Measurements from ENCODE around the gene XRCC4. TPM values are rescaled to one million over a fixed set of nuclear protein-coding genes. Genes with fewer than 3 reads are reported as not detected.

Gene XRCC4
- total RNA-seq, 1 experiment from 2014 or later, result 24.6 TPM

GRCh38 chr5:83048811-83049210 lies 28.5 kb upstream of the XRCC4 start (continued):
- TF ChIP-seq FOSL1 (IDR thresholded peaks at IDR 0.05; ENCODE audit: low read depth) (no peak), SP1 (IDR thresholded peaks at IDR 0.05; ENCODE audit: low read depth) (no peak), EZH2 (IDR thresholded peaks at IDR 0.05) (no peak), ATF3 (IDR thresholded peaks at IDR 0.05) (no peak), TCF7L2 (IDR thresholded peaks at IDR 0.05; ENCODE audit: borderline replicate concordance, extremely low read depth, insufficient read depth, insufficient read length) (no peak)

DNA sequence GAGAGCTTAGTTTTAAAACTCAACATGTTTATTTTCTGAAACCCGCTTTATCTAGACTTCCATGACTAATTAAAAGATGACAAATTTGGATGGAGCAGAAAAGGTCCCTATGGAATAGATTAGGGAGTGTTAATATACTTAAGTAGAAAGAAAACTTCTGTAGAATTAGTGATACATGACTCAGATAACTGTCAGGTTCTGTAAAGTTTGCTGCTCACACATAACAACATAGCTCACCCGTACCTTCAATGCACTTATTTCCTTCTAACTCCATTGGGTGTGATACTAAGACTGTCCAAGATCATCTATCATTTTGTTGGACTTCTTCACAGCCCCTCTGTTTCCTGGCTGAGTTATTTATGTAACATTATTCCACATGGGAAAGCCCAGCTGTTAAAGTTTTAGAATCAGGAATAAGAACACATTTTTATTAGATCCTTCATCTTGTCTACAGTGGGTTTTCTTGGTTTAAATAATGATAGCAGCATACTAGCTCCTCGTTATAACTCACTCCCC lies 27.9 kb upstream of the XRCC4 start:
- H4K20me1 ChIP-seq (ENCODE audit: insufficient read depth), result no peaks in the 10 kb centered on the region
- peaks cover 3% of the 10 kb centered on the region for H3K79me2 ChIP-seq (ENCODE audit: insufficient read depth, low read length)
- DNase-seq (ENCODE audit: low read depth, low spot score) (no peak), ATAC-seq (no peak)
- CTCF ChIA-PET, result no interaction called here
- intact Hi-C loops (cut with micrococcal nuclease), result no loop called here
- H3K4me2 ChIP-seq (ENCODE audit: low read length), result no peak overlapping the region
- no peaks in the 10 kb centered on the region for H3K27me3 ChIP-seq (ENCODE audit: insufficient read depth, low read length)
- no peaks in the 10 kb centered on the region for H3K4me1 ChIP-seq (ENCODE audit: control insufficient read depth in 1 of 2, insufficient read depth in 2 of 2, low read length in 2 of 2)
- H3K27ac ChIP-seq (ENCODE audit: low read depth, low read length), result no peak overlapping the region
- no peaks in the 10 kb centered on the region for H3K9me2 ChIP-seq (ENCODE audit: insufficient read depth)
- POLR2A ChIA-PET, result no interaction called here
- H3K9ac ChIP-seq (ENCODE audit: low read length), result no peak overlapping the region
- no peak overlapping the region for H2AFZ ChIP-seq (ENCODE audit: low read depth, low read length, poor library complexity, severe bottlenecking)
- RAD21 ChIA-PET (ENCODE audit: low non-redundant PET in 1 of 2, low total read pairs in 2 of 2, uncharacterized antibody in 2 of 2, unreplicated experiment in 2 of 2), result no interaction called here
- TF ChIP-seq SIN3A (IDR thresholded peaks at IDR 0.05; ENCODE audit: low read depth), result no peak
- TF ChIP-seq EGR1 (IDR thresholded peaks at IDR 0.05; ENCODE audit: low read depth), result no peak
- no peak for TF ChIP-seq ATF3 (IDR thresholded peaks at IDR 0.05)
- TF ChIP-seq, protein P1, sequence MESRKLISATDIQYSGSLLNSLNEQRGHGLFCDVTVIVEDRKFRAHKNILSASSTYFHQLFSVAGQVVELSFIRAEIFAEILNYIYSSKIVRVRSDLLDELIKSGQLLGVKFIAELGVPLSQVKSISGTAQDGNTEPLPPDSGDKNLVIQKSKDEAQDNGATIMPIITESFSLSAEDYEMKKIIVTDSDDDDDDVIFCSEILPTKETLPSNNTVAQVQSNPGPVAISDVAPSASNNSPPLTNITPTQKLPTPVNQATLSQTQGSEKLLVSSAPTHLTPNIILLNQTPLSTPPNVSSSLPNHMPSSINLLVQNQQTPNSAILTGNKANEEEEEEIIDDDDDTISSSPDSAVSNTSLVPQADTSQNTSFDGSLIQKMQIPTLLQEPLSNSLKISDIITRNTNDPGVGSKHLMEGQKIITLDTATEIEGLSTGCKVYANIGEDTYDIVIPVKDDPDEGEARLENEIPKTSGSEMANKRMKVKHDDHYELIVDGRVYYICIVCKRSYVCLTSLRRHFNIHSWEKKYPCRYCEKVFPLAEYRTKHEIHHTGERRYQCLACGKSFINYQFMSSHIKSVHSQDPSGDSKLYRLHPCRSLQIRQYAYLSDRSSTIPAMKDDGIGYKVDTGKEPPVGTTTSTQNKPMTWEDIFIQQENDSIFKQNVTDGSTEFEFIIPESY (IDR thresholded peaks at IDR 0.05; ENCODE audit: extremely low read depth, insufficient replicate concordance, low read length), result no peak
- TF ChIP-seq JUND (IDR thresholded peaks at IDR 0.05), result no peak
- BruUV-seq (replicated peaks), result no TSS peak
- no peak overlapping the region for H3K4me3 ChIP-seq (replicated peaks in 1 of 2; ENCODE audit: low read depth in 1 of 2, low read length in 2 of 2)
- H3K36me3 ChIP-seq (ENCODE audit: control insufficient read depth in 1 of 2, insufficient read depth in 2 of 2, low read length in 2 of 2), result peaks cover 0 to 2% of the 10 kb centered on the region in 2 experiments; a peak in 2 of 4 replicates
- H3K9me3 ChIP-seq (ENCODE audit: control insufficient read depth in 1 of 2, insufficient read depth in 1 of 2, low read depth in 1 of 2, low read length in 2 of 2), result no peaks in the 10 kb centered on the region
